Vagina (tissue), 2 donors: ENCODE data around the gene ACY1. TPM values are rescaled to one million over a fixed set of nuclear protein-coding genes. Genes with fewer than 3 reads are reported as not detected.

Experiments
- DNase-seq, 2 donors: peaks; one replicate each; pipeline ENCODE4 v3.0.0-alpha.2; 2017; ENCODE audit errors: extremely low spot score in 2 of 2
- H3K27ac ChIP-seq: fragments of 200-600 bp; sonication (generic); one replicate; pipeline ENCODE4 v1.5.1; 2019
- H3K27me3 ChIP-seq: fragments of 200-600 bp; sonication (generic); one replicate; pipeline ENCODE4 v1.5.1; 2019
- H3K36me3 ChIP-seq, 2 donors: fragments of 200-600 bp; sonication (generic); one replicate each; pipeline ENCODE4 v1.5.1; 2017 to 2019
- H3K4me1 ChIP-seq: fragments of 200-600 bp; sonication (generic); one replicate; pipeline ENCODE4 v1.5.1; 2019
- H3K4me3 ChIP-seq, 2 donors: fragments of 200-600 bp; sonication (generic); 1 replicate in 1 of 2; 2 replicates in 1 of 2; pipeline ENCODE4 v1.5.1; 2016 to 2019
- H3K9me3 ChIP-seq: fragments of 200-600 bp; sonication (generic); one replicate; pipeline ENCODE4 v1.5.1; 2019
- CTCF ChIP-seq, 3 experiments: fragments of 450-650 bp in 2 of 3; fragments of 200-600 bp in 1 of 3; sonication (generic) in 1 of 3; IDR thresholded peaks; one replicate each; pipeline ENCODE4 v1.5.1; 2017 to 2019; ENCODE audit warnings: antibody characterized with exemption in 3 of 3, mild to moderate bottlenecking in 2 of 3, moderate library complexity in 2 of 3
- POLR2A ChIP-seq, 2 donors: fragments of 450-650 bp; IDR thresholded peaks; one replicate each; pipeline ENCODE4 v1.6.1; 2017; ENCODE audit warnings: antibody characterized with exemption in 2 of 2, mild to moderate bottlenecking in 2 of 2, moderate library complexity in 2 of 2
- POLR2AphosphoS5 ChIP-seq, 2 donors: sonication (generic); formaldehyde crosslinking; IDR thresholded peaks; one replicate each; pipeline ENCODE4 v1.9.0; 2017; ENCODE audit warnings: antibody characterized with exemption in 2 of 2, mild to moderate bottlenecking in 2 of 2, low read depth in 1 of 2; ENCODE audit not compliant: insufficient read depth in 1 of 2
- intact Hi-C: fragments of 100-400 bp; cut with DNase I; formaldehyde crosslinking; loops from one replicate; pipeline ENCODE4 v1.15.1; 2023
- total RNA-seq: library from RNA; depleted of rRNA; stranded (reverse); fragments of >200 nt; gene quantifications from one replicate; pipeline ENCODE4 v1.2.3, GENCODE V29; 2016

The ACY1 gene
- total RNA-seq, 1 donor from 2014 or later, result 29.7 TPM

GRCh38 chr3:51999846-52000245, 16.5 kb downstream of the ACY1 start:
- Histone ChIP-seq H3K9me3 (no peaks in the 10 kb centered on the region), H3K4me1 (peaks cover 23% of the 10 kb centered on the region), H3K27me3 (no peaks in the 10 kb centered on the region), H3K4me3 (no peak overlapping the region), H3K36me3 (peaks cover 0 to under 1% of the 10 kb centered on the region in 2 donors), H3K27ac (no peak overlapping the region)
- TF ChIP-seq POLR2A (IDR thresholded peaks at IDR 0.05) (no peak), POLR2AphosphoS5 (IDR thresholded peaks at IDR 0.05; ENCODE audit: insufficient read depth in 1 of 2, low read depth in 1 of 2) (no peak), CTCF (IDR thresholded peaks at IDR 0.05) (no peak)
- intact Hi-C loops, result loop anchor here (5.0 kb wide), 3 partner anchors 52 to 142 kb away; no protein-coding TSS in a partner anchor
- DNase-seq, result no peak

DNA sequence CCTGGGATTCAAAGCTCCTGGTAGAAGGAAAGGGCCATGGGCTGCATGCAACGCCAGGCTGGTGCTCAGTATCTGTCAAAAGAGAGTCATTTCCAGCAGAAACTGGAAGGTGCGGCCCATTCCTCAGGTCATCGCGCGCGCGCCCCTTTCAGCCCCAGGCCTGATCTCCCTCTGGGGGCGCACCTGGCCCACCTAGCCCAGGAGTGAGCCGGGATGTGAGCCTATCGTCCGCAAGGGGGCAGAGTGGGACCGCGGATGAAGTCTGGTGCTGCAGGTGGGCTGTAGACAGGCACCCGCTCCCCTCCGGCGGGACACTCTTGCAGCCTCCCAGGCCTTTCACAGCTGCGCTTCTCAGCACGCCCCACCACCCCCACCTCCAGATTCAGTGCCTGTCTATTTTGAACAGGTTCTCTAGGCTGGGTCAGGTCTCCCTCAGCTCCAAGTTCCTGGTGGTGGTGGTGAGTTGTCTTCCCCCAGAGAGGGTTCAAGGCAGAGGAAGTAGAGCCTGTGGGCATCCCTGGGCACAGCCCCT, 18.2 kb downstream of the ACY1 start:
- intact Hi-C loops, result loop anchor here (5.0 kb wide), 3 partner anchors 51 to 141 kb away; no protein-coding TSS in a partner anchor
- TF ChIP-seq POLR2A (IDR thresholded peaks at IDR 0.05), result no peak
- peak; percentile 96 to 99 (median 97) for TF ChIP-seq CTCF (IDR thresholded peaks at IDR 0.05)
- TF ChIP-seq POLR2AphosphoS5 (IDR thresholded peaks at IDR 0.05; ENCODE audit: insufficient read depth in 1 of 2, low read depth in 1 of 2), result peak in 1 of 2 donors; percentile 24
- Histone ChIP-seq H3K9me3 (no peaks in the 10 kb centered on the region), H3K27me3 (no peaks in the 10 kb centered on the region), H3K4me1 (peaks cover 32% of the 10 kb centered on the region), H3K4me3 (no peak overlapping the region), H3K36me3 (no peaks in the 10 kb centered on the region), H3K27ac (no peak overlapping the region)
- DNase-seq, result no peak

DNA sequence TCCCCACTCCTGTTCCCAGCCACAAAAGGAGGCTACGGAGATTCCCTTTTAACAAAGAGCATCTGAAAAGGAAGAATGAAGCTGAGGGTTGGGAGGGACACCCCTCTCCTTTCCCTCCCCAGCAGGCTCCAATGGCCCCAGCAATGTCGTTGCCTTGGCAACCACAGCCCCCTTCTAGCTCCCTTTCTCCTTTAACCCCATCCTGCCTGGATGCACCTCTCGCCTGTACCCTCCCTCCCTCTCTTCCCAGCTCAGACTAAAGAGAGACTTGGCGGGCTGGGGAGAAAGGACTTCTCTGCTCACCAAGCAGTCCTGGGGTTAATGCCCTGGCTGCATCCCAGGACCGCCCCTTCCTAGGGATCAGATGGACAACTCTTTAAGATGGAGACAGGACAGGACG, 19.4 kb downstream of the ACY1 start:
- intact Hi-C loops, result loop anchor here (5.0 kb wide), 3 partner anchors 50 to 140 kb away; no protein-coding TSS in a partner anchor
- no peak for DNase-seq
- H3K4me1 ChIP-seq, result peaks cover 32% of the 10 kb centered on the region
- no peak overlapping the region for H3K27ac ChIP-seq
- H3K9me3 ChIP-seq, result no peaks in the 10 kb centered on the region
- H3K27me3 ChIP-seq, result no peaks in the 10 kb centered on the region
- H3K4me3 ChIP-seq, result no peak overlapping the region
- TF ChIP-seq POLR2A (IDR thresholded peaks at IDR 0.05) (no peak), CTCF (IDR thresholded peaks at IDR 0.05) (no peak), POLR2AphosphoS5 (IDR thresholded peaks at IDR 0.05; ENCODE audit: insufficient read depth in 1 of 2, low read depth in 1 of 2) (no peak)
- H3K36me3 ChIP-seq, result no peaks in the 10 kb centered on the region

DNA sequence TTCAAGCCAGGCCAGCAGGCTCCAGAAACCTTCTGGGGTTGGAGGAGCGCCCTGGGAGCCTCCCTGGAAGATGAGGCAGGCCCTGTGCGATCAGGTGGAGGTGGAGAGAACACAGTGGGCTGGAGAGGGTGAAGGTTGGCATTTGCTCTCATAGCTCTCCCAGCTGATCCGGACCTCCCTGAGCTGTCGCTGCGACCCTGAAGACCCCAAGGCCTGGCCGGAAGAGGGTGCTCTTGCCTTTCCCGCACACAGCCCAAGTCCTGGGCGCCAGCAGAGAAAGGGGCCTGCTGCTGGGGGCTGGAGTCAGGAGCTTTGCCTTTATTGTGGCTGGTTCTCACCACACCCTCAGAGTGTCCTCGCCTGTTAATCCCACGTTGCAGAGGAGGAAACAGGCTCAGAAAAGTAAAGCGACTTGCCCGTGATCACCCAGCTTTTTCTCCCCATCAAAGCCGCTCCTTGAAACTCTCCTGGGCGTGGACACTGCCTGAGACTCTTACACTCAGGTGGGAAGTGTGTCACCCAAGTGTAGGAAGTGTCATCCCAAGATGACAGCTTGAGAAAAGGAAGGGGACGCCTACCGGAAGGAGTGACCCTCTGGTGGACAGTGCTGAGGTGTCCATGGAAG, 20.9 kb downstream of the ACY1 start:
- Histone ChIP-seq H3K27ac (peak overlapping the region; percentile 11), H3K36me3 (no peaks in the 10 kb centered on the region), H3K27me3 (no peaks in the 10 kb centered on the region), H3K4me3 (no peak overlapping the region), H3K9me3 (no peaks in the 10 kb centered on the region), H3K4me1 (peaks cover 32% of the 10 kb centered on the region)
- no peak for DNase-seq
- intact Hi-C loops, result loop anchor here (5.0 kb wide), 3 partner anchors 48 to 138 kb away; no protein-coding TSS in a partner anchor
- no peak for TF ChIP-seq POLR2AphosphoS5 (IDR thresholded peaks at IDR 0.05; ENCODE audit: insufficient read depth in 1 of 2, low read depth in 1 of 2)
- TF ChIP-seq POLR2A (IDR thresholded peaks at IDR 0.05), result no peak
- peak; percentile 9 to 51 (median 32) for TF ChIP-seq CTCF (IDR thresholded peaks at IDR 0.05)

- Histone ChIP-seq H3K27me3 (no peaks in the 10 kb centered on the region), H3K27ac (peak overlapping the region; percentile 4), H3K4me1 (peaks cover 32% of the 10 kb centered on the region), H3K4me3 (no peak overlapping the region), H3K9me3 (no peaks in the 10 kb centered on the region), H3K36me3 (no peaks in the 10 kb centered on the region)
- DNase-seq, result no peak
- intact Hi-C loops, result loop anchor here (5.0 kb wide), 3 partner anchors 47 to 137 kb away; no protein-coding TSS in a partner anchor
- no peak for TF ChIP-seq POLR2AphosphoS5 (IDR thresholded peaks at IDR 0.05; ENCODE audit: insufficient read depth in 1 of 2, low read depth in 1 of 2)
- TF ChIP-seq CTCF (IDR thresholded peaks at IDR 0.05), result no peak
- TF ChIP-seq POLR2A (IDR thresholded peaks at IDR 0.05), result no peak
These were observed 21.6 kb downstream of the ACY1 start for GRCh38 chr3:52004906-52005395.
